HG03280 (cell line): ENCODE measurements around the gene ITIH5.
"Not testable (repeated sequence)": the region's sequence is repeated elsewhere in the genome, so short reads cannot be mapped to it uniquely, and the experiment has no call there.

ENCODE experiments used
- ATAC-seq: cut with Tn5 transposase; IDR thresholded peaks from one replicate; pipeline ENCODE4 v1.9.1; 2021; ENCODE audit warnings: mild to moderate bottlenecking, moderate library complexity; ENCODE audit not compliant: unreplicated experiment

Gene ITIH5

DNA sequence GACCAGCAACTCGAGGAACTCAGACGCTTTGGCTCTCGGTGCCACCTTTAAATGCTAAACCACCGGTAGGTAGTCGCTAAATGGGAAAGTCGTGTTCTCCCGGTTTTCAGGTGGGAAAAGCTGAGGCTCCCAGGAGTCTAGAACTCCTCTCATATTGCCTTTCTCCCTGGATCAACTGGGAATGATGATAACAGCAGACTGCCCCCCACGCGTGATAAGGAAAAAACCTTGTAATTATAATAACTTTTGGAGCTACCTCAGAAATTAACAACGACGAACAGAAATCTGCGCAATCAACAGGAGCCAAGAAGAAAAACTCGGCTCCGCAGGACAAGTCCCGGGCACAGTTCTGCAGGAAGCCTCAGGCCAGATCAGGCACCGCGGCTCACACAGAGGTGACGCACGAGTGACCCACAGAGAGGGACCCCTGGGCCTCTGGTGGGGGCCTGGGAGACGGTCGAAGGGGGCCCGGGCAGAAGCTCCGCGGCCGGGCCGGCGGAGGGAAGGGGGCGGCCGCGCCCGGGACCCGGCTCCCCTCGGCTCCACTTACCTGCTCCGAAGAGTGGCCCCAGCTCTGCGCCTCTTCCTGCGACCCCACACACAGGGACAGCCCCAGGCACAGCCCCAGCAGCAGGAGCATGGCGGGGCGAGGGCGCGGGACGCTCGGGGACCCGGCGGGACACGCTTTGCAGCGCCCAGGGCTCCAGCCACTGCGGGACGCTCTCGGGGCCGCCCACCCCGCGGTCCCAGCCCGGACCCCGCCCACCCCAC lies at the start of gene ITIH5:
Gene ITIH5 (minus strand): TSS at position 714 of the 771 bp plus-strand sequence. CDS start 74 bp downstream, at position 640.
- ATAC-seq = no peak

DNA sequence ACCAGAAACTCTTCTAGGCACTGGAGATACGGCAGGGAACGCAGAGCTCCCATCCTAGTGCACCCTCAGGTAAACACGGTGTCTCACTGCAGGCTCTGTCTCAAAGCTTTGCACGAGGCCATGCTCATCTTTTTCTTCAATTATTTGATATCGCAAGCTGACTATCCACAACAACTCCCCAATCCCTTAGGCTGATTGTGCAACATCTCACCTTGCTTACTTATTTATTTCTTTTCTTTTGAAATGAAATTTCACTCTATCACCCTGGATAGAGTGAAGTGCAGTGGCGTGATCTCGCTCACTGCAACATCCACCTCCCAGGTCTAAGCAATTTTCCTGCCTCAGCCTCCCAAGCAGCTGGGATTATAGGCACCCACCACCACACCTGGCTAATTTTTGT lies 48.7 kb upstream of the ITIH5 start:
- ATAC-seq = no peak

GRCh38 chr10:7711075-7711474 lies 44.3 kb upstream of the ITIH5 start:
- ATAC-seq = not testable (repeated sequence)

- ATAC-seq = no peak
Measured at GRCh38 chr10:7710446-7710845, 43.7 kb upstream of the ITIH5 start.

DNA sequence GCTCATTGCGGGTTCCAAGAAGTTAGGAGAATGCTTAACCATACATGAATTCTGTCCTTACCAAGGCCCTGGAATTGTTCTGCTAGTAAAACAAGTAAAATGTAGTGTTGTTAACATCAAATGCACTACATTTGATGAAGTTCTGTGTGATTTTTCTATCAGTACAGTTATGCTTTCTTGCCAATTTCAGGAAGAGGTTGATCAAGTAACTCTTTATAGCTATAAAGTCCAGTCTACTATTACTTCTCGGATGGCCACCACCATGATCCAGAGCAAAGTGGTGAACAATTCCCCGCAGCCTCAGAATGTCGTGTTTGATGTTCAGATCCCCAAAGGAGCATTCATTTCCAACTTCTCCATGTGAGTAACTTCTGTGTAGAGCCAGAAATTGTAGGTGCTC lies 42.1 kb upstream of the ITIH5 start:
- ATAC-seq = no peak

- no peak for ATAC-seq
Measured at GRCh38 chr10:7707858-7708622, 41.3 kb upstream of the ITIH5 start.

GRCh38 chr10:7707102-7707501 lies 40.3 kb upstream of the ITIH5 start:
- no peak for ATAC-seq

DNA sequence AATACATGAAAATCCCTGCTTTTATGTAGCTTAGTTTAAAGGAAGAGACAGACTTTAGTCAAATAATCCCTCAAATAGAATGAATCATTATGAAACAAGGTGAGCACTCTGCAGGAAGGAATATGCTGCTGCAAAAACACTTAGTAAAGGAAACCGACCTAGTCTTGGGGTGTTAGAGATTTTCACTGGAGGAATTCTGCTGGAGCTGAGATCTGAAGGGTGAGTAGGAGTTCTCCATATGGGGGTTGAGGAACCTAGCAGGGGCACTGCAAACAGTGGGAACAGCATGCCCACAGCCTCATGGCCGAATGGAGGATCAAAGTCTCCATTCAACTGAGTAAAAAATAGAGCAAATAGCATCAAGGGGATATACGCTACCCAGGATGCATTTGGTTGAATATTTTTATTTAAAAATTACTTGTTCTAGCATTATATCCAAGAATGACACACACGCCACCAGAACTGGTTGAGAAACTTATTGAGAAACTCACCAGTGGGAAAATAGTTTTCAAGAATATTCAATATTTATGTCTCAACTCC lies 39.8 kb upstream of the ITIH5 start:
- no peak for ATAC-seq

DNA sequence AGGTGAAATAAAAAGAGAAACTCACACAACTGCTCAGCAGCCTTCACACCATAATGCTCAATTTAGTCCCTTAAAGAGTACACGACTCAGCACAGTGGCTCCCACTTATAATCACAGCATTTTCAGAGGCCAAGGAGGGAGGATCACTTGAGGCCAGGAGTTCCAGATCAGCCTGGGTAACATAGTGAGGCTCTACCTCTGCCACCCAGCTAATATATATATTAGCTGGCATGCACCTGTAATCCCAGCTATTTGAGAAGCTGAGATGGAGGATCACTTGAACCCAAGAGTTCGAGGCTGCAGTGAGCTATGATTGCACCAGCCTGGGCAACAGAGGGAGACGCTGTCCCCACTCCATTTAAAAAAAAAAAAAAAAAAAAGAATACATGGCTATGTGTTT lies 38.6 kb upstream of the ITIH5 start:
- ATAC-seq = no peak

DNA sequence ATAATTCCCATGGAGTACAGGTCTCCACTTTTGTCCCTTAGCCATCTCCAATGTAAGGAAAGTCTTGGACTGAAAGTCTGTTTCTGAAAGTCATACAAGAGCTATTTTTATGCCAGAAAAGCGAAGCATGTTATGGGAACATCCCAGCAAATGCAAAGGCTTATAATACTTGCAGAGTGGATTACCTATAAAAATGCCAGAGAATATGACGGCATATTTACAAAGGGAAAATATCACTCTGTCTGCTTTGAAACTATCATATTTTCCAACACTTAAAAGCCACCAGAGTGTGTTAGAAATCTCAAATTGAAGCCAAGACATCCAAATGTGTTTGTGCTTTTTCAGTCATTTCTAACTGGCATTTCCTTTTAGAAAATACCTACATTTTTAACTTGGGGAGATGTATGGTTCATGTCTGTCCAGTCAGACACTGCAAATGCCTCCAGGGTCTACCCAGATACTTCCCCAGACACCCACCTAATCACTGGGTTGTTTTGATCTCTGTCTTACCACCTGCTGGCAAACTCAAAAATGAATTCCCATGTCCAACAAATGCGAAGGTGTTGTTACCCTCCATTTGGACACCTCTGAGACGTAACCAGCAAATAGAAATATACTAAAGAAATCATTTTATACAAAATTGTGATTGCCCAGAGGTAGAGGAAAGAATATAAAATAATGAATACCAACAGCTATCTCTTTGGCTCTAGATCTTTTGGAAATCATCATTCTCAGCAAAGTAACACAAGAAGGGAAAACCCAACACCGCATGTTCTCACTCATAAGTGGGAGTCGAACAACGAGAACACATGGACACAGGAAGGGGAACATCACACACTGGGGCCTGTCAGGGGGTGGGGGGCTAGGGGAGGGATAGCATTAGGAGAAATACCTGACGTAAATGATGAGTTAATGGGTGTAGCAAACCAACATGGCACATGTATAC lies 37.6 kb upstream of the ITIH5 start:
- no peak for ATAC-seq

DNA sequence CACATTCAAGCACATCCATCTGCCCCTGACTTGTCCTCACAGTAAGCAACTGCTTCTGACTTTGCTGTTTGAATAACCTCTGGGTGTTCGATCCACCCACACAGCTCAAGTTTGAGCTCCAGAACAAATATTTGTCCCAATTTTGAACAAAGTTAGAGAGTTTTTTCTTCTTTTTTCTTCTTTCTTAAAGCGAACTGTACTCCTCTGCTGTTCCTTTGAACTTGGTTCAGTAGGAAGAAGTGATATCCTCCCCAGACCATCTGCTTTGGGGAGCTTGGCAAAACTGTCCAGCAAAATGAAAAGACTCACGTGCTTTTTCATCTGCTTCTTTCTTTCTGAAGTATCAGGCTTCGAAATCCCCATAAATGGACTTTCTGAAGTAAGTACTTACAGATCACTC lies 36.4 kb upstream of the ITIH5 start, which contains the start of gene ITIH2:
Gene ITIH2 (plus strand): TSS at position 177 of the 400 bp plus-strand sequence. CDS start 119 bp downstream, at position 296.
- no peak for ATAC-seq

DNA sequence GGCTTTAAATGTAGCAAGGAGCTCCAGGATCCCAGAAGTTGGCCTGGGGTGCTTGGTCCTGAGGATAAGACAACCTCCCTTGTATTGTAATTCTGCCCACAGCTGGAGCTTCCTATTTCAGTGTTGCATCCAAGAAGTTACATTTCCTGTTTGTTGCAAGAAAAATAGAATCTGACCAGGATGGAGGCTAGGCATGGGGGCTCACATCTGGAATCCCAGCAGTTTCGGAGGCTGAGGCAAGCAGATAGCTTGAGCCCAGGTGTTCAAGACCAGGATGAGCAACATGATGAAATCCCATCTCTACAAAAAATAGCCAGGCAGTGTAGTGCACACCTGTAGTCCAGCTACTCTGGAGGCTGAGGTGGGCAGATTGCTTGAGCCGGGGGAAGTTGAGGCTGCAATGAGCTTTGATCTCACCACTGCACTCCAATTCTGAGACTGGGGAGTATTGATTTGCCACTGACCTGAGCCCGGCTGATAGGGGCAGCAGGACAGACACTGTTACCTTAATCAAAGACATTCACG lies 35.6 kb upstream of the ITIH5 start:
- ATAC-seq = no peak

- ATAC-seq = no peak
Measured at GRCh38 chr10:7701158-7701742, 34.5 kb upstream of the ITIH5 start.

DNA sequence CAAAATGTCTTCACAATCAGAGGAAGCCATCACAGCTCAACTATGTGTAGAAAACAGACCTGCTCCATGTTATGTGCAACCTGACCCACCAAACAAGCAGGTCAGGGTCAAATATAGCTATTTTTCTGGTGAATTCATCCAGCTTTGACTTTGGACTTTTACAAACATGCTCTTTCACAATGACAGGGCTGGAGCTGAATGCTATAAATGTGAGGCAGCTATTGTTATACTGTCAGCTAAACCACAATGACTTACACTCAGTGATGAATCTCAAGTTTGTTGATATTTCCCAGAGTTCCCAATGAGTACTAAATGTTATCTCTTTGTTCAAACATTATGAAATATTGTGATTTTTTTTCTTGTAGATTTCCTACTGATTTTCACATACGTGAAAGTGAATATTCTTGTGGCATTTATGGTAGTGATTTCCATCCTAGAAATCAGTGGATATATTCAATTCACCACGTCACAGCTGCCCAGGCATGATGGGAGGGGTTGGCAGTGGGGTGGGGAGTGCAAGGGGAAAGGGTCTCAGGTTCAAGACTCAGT lies 33.9 kb upstream of the ITIH5 start:
- ATAC-seq = no peak

- no peak for ATAC-seq
Measured at GRCh38 chr10:7697426-7697825, 30.7 kb upstream of the ITIH5 start.

GRCh38 chr10:7696545-7696944 lies 29.8 kb upstream of the ITIH5 start:
- no peak for ATAC-seq

DNA sequence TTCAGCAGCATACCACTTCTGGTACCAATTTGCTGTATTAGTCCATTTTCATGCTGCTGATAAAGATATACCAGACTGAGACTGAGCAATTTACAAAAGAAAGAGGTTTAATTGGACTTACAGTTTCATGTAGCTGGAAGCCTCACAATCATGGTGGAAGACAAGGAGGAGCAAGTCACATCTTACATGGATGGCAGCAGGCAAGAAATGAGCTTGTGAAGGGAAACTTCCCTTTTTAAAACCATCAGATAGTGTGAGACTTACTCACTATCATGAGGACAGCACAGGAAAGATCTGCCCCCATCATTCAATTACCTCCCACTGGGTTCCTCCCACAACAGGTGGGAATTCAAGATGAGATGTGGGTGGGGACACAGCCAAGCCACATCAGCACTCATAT lies 26.4 kb upstream of the ITIH5 start:
- not testable (repeated sequence) for ATAC-seq

GRCh38 chr10:7692368-7692767 lies 25.6 kb upstream of the ITIH5 start:
- ATAC-seq = not testable (repeated sequence)

DNA sequence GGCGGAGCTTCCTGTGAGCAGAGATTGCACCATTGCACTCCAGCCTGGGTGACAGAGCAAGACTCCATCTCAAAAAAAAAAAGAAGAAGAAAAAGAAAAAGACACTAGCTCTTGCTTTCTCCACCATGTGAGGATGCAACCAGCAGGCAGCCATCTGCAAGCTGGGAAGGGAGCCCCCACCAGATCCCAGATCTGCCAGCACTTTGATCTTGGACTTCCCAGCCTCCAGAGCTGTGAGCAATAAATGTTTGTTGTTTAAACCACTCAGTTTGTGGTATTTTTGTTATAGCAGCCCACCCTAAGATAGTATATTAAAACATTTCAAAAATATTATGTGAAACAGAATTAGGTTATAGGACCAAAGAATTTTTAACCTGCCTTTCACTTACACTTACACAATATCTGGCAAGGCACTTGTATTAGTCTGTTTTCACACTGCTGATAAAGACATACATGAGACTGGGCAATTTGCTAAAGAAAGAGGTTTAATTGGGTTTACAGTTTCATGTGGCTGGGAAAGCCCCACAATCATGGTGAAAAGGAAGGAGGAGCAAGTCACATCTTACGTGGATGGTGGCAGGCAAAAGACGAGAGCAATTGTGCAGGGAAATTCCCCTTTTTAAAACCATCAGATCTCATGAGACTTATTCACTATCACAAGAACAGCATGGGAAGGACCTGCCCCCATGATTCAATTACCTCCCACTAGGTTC lies 24.3 kb upstream of the ITIH5 start:
- not testable (repeated sequence) for ATAC-seq
